ENCODE results near the gene RRP1B. TPM values are rescaled to one million over a fixed set of nuclear protein-coding genes. Genes with fewer than 3 reads are reported as not detected.
"Not testable (repeated sequence)": the region's sequence is repeated elsewhere in the genome, so short reads cannot be mapped to it uniquely, and the experiment has no call there.

RRP1B gene
- total RNA-seq, 1 experiment from 2014 or later, result 26.3 TPM

DNA sequence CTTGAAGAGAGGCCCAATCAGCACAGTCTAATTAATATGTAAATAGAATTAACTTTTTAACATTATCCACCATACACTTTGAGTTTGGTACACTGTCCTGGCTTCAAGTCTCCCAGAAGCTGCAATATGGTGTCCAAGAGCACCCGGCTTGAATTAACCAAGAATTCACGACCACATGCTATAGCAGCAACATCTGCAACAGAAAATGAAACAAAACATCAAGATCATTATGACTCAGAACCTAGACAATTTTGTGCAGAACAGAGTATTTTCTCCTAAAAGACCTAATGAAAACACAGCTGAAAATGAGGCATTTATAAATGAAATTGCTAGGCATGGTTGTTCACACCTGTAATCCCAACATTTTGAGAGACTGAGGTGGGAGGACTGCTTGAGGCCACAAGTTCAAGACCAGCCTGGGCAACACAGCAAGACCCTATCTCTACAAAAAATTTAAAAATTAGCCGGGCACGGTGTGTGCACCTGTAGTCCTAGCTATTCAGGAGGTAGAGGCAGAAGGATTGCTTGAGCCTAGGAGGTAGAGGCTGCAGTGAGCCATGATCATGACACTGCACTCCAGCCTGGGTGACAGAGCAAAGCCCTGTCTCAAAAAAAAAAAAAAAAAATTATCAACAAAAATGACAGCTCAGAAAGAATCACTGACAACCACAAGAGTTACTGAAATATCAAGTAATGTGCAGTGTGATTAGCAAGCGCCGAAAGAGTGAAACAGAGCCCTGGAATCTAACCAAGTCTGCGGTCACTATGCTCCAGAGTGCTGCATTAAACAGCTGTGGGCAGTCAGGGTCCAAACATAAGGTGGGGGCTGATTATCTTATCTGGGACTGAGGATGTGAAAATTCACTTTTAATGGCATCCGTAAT lies 45.4 kb upstream of the RRP1B start:
- Histone ChIP-seq H3K36me3 (ENCODE audit: low read depth) (no peaks in the 10 kb centered on the region), H3K9me3 (ENCODE audit: insufficient read depth, low read depth) (no peaks in the 10 kb centered on the region), H3K4me2 (no peak overlapping the region), H4K20me1 (ENCODE audit: insufficient read depth) (no peaks in the 10 kb centered on the region), H3K79me2 (ENCODE audit: low read depth) (no peaks in the 10 kb centered on the region), H3K4me3 (no peak overlapping the region), H3K27me3 (ENCODE audit: insufficient read depth, low read depth) (no peaks in the 10 kb centered on the region), H3K9me2 (ENCODE audit: insufficient read depth) (no peaks in the 10 kb centered on the region), H3K4me1 (replicated peaks; ENCODE audit: insufficient read depth) (peaks cover 17% of the 10 kb centered on the region), H3K27ac (no peak overlapping the region), H2AFZ (no peak overlapping the region), H3F3A (ENCODE audit: insufficient read depth, low read depth) (no peaks in the 10 kb centered on the region)
- intact Hi-C loops (cut with micrococcal nuclease; ENCODE audit: unreplicated experiment), result no loop called here
- no TSS peak for BruUV-seq (replicated peaks)
- no peak for DNase-seq
- ChIA-PET POLR2A (ENCODE audit: unreplicated experiment) (no interaction called here), CTCF (no interaction called here)
- TF ChIP-seq CTCF (conservative IDR thresholded peaks at IDR 0.05) (no peak), EZH2 (IDR thresholded peaks at IDR 0.05; ENCODE audit: low read depth) (no peak)

GRCh38 chr21:43614839-43615238 lies 44.5 kb upstream of the RRP1B start:
- no peak overlapping the region for H3K4me3 ChIP-seq
- no peaks in the 10 kb centered on the region for H4K20me1 ChIP-seq (ENCODE audit: insufficient read depth)
- BruUV-seq (replicated peaks), result no TSS peak
- no peak overlapping the region for H2AFZ ChIP-seq
- H3K4me2 ChIP-seq, result no peak overlapping the region
- H3K27ac ChIP-seq, result no peak overlapping the region
- ChIA-PET POLR2A (ENCODE audit: unreplicated experiment) (no interaction called here), CTCF (no interaction called here)
- intact Hi-C loops (cut with micrococcal nuclease; ENCODE audit: unreplicated experiment), result no loop called here
- H3F3A ChIP-seq (ENCODE audit: insufficient read depth, low read depth), result no peaks in the 10 kb centered on the region
- no peak for DNase-seq
- H3K27me3 ChIP-seq (ENCODE audit: insufficient read depth, low read depth), result no peaks in the 10 kb centered on the region
- TF ChIP-seq CTCF (conservative IDR thresholded peaks at IDR 0.05) (no peak), EZH2 (IDR thresholded peaks at IDR 0.05; ENCODE audit: low read depth) (no peak)
- no peaks in the 10 kb centered on the region for H3K36me3 ChIP-seq (ENCODE audit: low read depth)
- peaks cover 8% of the 10 kb centered on the region for H3K4me1 ChIP-seq (replicated peaks; ENCODE audit: insufficient read depth)
- no peaks in the 10 kb centered on the region for H3K9me3 ChIP-seq (ENCODE audit: insufficient read depth, low read depth)
- no peaks in the 10 kb centered on the region for H3K79me2 ChIP-seq (ENCODE audit: low read depth)
- no peaks in the 10 kb centered on the region for H3K9me2 ChIP-seq (ENCODE audit: insufficient read depth)

DNA sequence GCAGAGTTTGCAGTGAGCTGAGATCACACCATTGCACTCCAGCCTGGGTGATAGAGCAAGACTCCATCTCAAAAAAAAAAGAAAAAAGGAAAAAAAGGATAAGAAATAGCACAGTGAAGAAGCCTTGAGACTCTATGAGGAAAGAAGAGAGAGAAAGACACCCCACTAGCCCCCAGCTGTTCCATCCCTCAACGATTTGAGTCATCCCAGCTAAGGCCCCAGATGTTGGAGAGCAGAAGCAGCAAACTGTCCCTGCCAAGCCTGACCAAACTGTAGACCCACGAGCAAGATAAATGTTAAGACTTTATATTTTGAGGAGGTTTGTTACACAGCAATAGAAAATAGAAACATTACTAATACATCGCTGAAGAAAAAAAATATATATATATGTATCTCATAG lies 42.5 kb upstream of the RRP1B start:
- H3K4me2 ChIP-seq; H3K79me2 ChIP-seq (ENCODE audit: low read depth); BruUV-seq (replicated peaks); POLR2A ChIA-PET (ENCODE audit: unreplicated experiment); H2AFZ ChIP-seq; H3F3A ChIP-seq (ENCODE audit: insufficient read depth, low read depth); DNase-seq; H3K36me3 ChIP-seq (ENCODE audit: low read depth); H3K4me1 ChIP-seq (replicated peaks; ENCODE audit: insufficient read depth); CTCF ChIA-PET; H3K27ac ChIP-seq; H3K27me3 ChIP-seq (ENCODE audit: insufficient read depth, low read depth); H3K9me2 ChIP-seq (ENCODE audit: insufficient read depth); intact Hi-C loops (cut with micrococcal nuclease; ENCODE audit: unreplicated experiment); H3K4me3 ChIP-seq; H4K20me1 ChIP-seq (ENCODE audit: insufficient read depth); H3K9me3 ChIP-seq (ENCODE audit: insufficient read depth, low read depth): not testable (repeated sequence)
